GM10847 (cell line): ENCODE measurements around the gene BORCS6.

Experiments used
- POLR2A ChIP-seq: IDR thresholded peaks from 2 replicates; pipeline ENCODE4 v1.6.1; 2011; ENCODE audit not compliant: insufficient read length; ENCODE audit errors: extremely low read depth

BORCS6 gene

DNA sequence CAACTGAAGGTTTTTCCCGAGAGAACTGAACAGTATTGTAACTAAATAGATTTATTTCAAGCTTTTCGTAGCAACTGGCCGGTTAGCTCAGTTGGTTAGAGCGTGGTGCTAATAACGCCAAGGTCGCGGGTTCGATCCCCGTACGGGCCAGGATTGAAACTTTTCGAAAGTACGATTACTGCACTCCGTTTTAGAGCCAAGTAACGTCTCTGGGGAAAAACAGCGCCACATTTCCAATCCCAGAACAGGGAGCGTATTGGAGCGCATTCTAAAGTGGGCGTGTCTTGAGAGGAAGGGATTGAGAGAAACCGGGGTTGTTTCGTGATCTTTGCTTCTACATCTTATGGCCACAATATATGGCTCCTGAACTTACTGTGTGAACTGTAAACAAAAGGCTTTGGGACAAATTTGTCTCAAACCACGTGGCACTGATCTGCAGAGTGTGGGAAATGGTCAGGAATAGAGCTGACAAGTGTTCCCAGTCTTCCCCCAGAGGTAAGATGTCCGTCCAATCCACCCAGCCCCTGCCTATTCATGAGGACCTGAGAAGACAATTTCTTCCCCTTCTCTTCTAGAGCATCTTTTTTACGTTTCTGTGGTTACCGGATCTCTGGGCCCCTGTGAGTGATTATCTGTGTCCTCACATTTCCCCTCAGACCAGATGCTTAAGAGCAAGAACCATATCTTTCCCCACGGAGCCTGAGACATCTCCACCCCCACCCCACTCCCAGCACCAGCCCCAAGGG, 2.3 kb downstream of the BORCS6 start:
- TF ChIP-seq POLR2A = no peak

DNA sequence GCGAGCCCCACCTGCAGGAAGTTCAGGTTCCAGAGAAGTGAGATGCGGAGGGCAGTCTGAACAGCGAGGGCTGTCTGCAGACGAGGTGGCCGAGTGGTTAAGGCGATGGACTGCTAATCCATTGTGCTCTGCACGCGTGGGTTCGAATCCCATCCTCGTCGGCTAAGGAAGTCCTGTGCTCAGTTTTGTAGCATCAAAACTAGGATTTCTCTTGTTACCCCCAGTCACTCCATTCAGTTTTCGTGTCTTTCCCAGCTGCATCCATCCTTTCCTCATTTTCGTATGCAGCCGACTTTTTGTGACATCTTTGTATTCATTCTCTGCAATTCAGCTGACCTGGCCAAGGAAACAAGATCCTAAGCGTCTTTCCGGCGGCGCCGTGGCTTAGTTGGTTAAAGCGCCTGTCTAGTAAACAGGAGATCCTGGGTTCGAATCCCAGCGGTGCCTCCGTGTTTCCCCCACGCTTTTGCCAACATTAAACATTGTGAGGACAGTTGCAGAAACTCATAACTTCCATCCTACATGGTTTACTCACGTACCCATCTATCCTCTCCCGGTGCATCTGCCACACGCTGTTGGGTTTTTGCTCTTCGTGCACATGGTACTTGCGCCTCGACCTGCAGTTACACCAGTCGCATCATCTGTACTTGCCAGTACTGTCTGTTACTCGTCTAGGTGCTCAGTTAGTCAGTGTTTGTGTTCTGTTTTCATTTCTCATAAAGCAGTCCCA, 3.0 kb downstream of the BORCS6 start:
- TF ChIP-seq POLR2A = no peak

DNA sequence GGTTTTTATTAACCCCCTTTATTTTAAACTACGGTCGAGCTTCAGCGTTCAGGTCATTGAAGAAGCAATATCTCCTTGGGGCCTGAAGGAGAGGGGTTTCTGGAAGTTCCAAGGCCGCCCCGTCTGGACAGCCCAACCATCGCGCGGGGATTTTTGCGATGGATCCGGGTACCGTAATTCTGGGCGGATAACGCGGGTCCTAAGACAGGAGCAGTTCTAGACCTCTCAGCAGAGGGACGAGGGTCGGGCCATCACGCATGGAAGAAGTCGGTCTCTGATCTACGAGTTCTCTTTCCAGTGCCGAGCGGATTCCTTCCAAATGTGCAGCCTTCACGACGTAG, 3.6 kb downstream of the BORCS6 start:
- TF ChIP-seq POLR2A = no peak

DNA sequence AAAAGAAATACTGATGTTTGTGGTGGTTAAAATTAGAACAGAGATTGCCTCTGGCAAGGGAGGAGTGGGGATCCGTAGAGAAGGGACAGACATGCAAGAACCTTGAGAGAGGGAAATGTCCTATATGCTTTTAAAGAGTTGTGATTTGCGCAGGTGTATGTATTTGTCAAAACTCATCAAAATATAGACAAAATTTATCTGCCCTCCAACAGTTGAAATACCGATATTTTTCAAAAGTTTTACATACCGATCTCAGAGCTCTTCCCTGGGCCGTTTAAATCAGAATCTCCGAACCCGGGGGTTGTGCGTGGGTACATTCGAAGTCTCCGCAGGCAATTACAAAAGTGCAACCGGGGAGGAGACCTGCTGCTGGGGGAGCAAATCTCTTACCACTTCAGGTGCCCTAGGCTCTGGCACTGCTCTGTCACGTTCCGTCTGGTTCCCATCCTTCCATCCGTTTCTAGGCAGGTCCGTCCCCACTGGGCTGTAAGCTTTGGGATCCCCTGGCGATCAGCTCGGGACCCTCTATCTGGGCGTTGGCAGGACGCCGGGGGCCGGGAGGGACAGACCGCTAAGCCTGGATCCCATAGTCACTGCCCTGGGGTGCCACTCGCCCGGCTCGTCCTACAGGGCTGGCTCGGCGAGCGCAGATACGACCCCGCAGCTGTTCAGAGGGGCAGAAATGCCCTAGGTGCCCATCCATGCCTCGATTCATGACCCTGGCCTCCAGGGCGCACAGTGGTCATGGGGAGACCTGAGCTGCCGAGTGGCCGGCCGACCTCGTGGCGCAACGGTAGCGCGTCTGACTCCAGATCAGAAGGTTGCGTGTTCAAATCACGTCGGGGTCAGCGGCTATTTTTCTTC, 4.2 kb downstream of the BORCS6 start:
- peak; percentile 40 for TF ChIP-seq POLR2A

DNA sequence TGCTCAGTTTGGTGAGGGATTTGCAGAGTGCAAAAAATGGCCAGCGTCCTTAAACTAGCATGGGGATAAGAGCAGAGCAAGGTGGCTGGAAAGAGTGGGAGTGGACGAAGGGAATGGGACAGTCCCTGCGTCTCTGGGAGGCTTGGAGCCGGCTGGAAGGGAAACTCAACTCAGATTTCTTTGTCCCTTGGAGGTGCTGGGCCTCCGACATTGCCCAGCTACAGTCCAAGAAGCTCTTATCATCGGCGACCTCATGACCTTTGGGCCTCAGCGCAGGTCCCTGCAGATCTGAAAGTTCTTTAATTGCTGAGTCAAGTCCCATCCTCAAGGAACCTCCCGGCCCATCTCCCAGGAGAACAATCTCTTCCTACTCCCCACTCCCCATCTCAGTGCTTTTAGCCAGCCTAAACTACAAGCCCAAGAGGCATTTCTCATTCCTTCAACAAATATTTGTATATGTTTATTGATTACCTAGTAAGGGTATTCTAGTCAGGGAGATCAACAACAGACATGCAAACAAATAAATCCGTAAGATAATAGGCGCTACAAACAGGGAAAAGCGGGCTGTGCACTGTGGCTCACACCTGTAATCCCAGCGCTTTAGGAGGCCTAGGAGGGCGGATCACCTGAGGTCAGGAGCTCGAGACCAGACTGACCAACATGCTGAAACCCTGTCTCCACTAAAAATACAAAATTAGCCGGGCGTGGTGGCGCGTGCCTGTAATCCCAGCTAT, 12.8 kb downstream of the BORCS6 start:
- TF ChIP-seq POLR2A = no peak

DNA sequence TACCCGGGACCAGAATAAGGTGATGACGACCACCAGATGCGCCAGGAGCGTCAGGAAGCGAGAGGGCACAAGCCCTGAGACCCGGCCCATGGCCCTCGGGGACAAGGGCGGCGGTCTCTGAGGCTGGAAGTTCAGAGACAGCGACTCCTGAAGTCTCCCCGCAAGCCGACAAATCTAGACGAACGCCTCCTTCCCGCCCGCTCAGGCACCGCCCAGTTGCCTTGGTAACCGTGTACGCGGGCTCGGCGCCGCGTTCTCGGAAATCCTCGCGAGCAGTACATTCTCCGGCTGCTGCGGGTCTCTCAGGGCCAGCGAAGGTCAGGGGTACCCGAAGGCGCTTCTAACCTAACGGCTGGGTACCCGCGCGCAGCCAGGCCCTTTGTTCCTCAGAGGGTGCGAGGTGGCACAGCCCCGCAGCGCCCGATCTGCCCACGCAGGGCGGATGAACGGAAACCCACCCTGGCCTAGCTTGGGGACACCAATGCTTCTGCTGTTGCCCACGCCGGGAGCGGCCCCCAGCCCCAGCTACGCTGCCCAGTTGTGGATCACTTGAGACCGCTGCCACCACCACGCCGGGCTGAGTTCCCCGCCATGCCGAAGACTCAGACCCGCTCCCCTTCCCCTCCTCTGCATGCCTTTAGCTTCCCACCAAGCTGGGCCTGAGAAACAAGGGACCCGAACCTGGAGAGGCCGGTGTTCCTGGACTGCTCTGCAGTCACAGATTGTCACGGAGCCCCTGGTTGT, 13.6 kb downstream of the BORCS6 start, which contains the start of gene TMEM107:
Gene TMEM107 (minus strand): TSS at position 184 of the 744 bp plus-strand sequence. CDS start 94 bp downstream, at position 90.
- TF ChIP-seq POLR2A = peak; percentile 49

DNA sequence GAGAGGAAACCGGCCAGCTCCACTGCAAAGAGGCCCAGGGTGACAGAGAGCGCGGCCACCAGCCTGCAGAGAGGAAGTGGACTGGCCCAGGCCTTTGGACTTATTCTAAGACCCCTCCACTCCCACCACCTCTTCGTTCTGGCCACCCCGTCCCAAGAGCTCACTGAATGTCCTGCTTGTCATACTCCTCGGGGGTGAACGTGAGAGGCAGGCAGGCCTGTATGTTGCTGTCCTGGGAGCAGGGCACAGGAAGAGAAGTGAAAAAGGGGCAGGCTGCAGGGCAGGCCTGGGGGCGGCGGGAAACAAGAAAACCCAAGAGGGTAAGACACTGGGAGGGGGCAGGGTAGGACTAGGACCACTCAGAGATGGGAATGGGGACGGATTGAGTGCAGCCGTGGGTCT, 14.2 kb downstream of the BORCS6 start:
- no peak for TF ChIP-seq POLR2A

DNA sequence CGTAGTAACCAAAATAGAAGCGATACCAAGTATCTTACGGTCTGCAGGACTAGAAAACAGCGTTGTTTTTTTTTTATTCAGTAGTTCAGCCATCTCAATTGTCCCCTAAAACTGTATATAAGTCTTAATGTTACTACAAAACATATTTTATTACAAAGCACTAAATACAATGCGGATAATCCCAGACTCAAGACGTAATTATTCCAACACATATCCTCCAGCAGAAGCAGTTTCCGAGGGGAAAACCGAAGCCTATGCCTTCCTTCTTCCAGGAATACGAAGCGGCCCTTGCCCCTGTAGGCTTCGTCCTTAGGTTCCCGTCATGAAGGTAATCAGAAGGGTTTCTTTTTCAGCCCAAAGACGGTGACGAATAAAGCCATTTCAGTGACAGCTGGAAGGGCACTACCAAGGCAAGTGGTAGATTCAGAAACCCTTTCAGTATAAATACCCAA, 16.1 kb downstream of the BORCS6 start:
- TF ChIP-seq POLR2A = no peak

DNA sequence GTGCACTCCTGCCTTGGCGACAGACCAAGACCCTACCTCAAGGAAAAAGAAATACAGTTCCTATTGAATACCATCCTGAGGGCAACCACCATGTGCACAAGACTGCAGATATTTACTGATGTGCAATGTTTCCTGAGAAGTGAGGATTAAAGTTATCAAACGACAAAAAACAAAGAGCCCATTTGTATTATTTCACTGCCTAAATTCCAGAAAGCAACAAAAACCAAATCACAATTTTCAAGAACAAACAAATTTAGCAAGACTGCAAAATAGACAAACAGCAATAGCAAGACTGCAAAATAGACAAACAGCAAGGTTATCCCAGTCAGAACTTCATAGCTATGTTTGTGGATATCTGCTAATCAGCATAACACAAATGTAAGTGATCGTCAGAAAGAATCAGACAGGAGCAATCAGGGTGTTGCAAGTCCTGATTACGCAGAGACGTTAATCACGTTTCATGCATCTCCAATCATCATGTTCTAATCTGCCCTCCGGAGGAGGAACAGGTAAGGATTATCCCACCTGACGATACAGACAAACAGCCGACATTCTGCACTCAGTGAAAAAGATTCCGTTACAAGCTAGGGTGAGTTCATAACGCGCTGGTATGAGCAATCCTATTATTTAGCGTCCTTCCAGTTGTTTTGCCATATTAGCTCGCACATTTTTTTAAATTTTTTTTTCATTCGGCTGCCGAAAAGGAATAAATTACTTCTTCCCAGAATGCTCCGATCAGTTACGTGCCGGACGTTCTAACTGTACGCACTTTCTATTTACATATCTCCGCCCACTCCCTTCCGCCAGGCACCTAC, 16.7 kb downstream of the BORCS6 start:
- peak; percentile 99 for TF ChIP-seq POLR2A

DNA sequence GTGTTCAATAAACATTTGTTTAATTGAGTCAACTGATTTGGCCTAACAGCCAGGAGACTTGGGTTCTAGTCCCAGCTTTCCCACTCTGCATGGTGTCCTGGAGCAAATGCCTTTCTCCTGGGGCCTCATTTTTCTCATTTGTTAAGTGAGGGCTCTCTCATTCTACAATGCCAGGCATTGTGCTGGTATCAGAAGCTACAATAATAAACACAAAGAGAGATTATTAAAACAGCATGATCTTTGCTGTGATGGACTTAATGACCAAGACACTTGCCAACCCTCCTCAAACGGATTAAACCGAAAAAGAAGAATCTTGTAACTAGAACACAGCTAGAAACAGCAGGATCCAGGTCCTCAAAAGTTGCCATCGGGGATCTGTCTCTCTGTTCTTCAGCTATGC, 22.5 kb downstream of the BORCS6 start:
- TF ChIP-seq POLR2A = no peak

DNA sequence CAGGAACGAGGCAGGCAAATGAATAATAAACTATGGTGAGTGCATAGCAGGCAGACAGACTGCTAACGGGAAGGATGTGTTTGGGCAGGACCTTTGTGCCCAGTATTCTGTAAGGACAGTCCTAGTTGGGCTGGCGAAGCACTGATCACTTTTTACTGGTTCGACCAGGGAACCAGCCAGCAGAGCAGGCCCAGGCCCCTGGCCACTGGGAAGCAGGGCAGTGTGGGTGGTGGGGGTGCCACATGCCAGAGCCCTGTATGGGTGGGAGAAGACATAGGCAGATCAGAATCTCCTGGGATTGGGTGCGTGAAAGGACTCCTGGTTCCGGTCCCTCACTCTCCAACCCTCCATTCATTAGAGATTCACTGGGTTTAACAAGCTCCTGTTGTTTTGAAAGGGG, 23.2 kb downstream of the BORCS6 start:
- TF ChIP-seq POLR2A = no peak

DNA sequence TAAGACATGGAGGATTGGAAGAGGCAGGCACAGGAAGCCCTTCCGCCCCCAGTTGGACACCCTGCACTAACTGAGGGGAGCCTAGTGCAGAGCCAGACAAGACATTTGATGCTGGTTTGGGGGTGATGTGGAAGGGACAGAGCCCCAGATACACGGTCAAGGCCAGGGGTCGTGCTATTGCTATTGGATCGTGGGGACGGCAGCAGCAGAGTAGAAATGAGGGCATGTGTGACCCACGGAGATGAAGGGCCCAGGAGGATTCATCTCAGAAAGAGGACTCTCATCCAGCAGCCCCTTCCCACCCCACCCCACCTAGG, 25.2 kb downstream of the BORCS6 start:
- TF ChIP-seq POLR2A = no peak

DNA sequence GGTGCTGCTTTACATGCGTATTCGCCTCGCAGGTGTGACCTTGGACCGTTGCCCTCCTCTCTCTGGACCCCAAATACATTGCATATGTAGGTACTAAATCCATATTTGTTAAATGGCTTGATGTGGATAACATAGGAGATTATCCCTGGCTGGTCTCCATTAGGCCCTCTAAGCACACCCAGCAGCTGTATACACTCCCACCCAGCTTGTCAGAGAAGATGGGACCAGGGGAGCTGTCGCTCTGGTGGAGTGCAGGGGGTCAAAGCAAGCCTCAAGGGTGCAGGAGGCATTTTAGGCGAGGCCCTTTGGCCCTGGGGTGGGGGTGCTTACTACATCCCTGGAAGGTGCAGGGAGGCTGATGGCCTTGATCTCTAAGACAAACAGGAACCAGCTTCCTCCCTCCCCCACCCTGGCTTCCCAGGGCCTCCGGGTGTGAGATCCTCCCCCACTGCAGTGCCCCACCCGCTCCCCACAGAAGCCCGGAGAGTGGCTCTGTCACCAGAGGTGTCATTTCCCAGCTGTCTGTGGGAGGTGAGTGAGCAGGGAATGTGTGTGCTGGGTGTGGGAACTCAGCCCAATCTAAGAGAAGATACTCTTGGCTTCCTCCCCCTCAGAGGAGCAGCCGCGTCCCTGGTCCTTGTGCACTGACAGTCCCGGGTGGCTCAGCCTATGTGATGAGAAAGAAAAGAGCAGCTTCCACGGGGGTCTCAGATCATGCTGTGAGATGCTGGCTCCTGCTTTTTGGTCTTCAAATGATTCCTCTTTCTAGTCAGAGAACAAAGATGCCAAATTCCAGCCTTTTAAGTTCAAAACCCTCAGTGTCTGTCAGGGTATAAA, 25.8 kb downstream of the BORCS6 start:
- no peak for TF ChIP-seq POLR2A
